ENCODE measurements around the gene WDR70.

WDR70 gene

GRCh38 chr5:37694867-37695266 is 315.7 kb downstream of the WDR70 start:
- no peak for DNase-seq

DNA sequence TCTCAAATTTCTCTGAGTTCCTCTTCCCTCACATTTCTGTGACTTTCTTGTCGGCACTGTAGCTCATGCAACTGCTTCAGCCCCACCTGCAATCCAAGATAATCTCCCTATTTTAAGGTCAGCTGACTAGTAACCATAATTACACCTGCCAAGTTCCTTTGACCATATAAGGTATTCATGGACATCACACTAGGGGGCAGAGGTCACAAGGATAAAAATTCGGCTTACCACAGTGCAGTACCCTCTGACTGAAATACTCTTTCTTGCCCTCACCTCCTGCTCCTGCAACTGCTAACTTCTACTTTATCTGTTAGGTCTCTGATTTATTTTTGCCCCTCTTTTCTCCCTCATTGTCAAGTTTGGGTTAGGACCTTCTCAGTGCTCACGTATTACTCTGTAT is 316.5 kb downstream of the WDR70 start:
- no peak for DNase-seq

- no peak for DNase-seq
Observed at GRCh38 chr5:37696190-37697021, 317.3 kb downstream of the WDR70 start.

DNA sequence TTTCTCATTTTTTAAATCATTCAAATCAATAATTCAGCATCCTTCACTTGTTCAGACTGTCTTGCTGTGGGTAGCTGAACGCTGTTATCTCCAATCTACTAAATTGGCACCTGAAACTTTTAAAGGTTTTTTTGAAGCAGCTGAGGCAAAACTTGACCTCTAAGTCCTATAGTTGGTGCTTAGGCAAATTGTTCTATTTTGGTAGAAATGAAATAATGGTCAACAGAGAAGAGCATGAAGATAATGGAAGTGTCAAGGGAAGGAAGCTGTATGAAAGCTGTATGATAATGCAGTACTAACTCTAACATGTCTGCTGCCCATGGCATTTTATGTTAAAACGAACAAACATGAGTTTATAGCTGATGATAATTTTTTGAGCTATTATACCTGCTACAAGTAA is 322.8 kb downstream of the WDR70 start:
- DNase-seq = no peak

DNA sequence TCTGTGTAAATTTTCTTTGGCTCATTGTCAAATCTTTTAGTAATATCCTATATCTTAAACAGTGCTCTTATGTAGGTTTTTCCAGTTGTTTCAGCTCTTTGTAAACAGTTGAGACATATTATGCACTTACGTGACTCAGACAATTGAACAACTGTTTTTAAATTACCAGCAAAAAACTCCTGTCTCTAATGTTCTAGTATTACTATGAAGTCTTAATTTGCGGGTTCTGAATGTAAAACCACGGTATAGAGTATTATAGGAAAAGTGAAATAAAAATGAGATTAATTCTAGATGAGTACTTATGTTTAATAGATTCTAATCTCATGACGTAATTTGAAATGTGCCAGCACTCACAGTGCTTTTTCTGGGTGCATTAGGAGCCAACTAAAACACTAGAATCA is 324.7 kb downstream of the WDR70 start:
- DNase-seq = no peak

DNA sequence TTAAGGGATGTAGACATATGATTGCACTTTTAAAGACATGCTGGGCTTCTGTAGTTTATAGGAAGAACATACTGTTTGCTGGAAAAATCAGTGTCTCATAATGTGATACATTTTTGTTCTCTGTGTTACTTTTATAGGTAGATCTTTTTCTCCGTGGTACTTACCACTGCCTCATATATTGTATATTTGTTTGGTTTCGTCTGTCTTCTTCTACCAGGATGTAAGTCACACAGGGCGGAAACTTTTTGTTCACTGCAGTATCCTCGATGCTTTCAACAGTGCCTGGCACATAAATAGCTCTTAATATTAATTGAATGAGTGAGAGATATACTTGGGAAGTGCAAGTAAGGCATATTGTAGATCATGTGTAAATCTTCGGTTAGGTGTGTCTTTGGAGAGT is 325.3 kb downstream of the WDR70 start:
- no peak for DNase-seq

GRCh38 chr5:37709020-37709419 is 329.9 kb downstream of the WDR70 start:
- no peak for DNase-seq

GRCh38 chr5:37710965-37711364 is 331.8 kb downstream of the WDR70 start:
- DNase-seq = no peak

DNA sequence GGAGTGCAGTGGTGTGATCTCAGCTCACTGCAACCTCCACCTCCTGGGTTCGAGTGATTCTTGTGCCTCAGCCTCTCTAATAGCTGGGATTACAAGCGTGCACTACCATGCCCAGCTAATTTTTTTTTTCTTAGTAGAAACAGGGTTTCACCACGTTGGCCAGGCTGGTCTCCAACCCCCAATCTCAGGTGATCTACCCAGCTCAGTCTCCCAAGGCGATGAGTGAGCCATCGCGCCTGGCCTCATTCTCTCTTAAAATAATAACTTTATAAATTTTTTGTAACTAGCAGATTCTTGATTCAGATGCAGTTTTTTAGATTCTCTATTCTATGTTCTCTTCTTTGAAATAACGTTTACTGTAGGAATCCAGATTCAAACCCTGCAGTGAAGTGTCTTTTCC is 333.6 kb downstream of the WDR70 start:
- DNase-seq = no peak

DNA sequence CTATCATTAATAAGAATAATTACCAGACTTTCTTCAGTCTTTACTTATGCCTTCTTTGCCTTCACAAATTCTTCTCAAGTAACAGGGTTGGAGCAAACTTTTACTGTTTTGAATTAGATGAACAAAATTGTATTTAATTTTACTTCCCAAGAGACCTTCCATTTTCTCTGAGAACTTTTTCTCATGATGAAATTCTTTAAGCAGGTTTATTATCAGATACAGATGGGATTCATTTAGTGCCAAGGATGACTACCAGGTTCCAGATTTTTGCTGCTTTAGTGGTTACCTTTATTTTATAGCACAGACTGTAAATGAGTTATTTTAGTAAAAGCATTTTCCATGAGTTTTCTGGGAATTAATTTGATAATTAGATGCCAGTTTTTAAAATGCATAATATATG is 335.6 kb downstream of the WDR70 start:
- DNase-seq = no peak

DNA sequence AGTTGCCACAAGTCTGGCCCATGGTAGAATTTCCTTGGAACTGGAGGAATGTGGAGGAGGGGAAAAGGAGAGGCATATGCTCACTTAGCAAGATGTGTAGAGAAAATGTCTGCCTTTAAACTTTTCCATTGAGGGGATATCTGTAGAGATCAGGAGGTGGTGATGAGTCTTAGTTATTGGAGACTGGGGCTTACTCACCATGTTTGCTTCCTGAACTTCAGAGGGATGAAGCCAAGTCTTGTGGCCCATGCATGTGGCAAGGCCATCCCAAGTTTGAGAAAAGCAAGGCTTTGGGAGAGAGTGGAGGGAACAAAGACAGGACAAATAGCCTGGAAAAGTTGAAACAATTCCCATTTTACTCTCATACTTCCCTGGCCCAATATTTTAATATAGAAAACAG is 336.2 kb downstream of the WDR70 start:
- no peak for DNase-seq

- no peak for DNase-seq
Observed at GRCh38 chr5:37715992-37716391, 336.9 kb downstream of the WDR70 start.

DNA sequence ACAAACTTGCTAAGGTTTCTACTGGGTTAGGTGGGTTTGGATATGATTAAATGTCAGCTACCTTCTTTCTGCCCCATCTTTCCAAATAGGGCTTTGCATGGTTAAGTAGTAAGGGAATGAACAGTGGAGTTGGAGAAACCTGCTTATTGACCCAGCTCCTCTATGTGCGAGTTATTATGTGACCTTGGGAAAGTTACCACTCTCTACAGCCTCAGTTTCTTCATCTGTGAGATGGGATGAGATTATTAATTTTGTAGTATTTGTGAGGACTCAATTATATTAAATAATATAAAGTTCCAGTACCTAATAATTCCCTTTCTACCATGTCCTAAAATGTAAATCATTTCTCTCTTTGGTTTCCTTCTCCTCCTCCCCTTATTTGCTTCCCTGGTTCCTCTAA is 337.3 kb downstream of the WDR70 start:
- no peak for DNase-seq

DNA sequence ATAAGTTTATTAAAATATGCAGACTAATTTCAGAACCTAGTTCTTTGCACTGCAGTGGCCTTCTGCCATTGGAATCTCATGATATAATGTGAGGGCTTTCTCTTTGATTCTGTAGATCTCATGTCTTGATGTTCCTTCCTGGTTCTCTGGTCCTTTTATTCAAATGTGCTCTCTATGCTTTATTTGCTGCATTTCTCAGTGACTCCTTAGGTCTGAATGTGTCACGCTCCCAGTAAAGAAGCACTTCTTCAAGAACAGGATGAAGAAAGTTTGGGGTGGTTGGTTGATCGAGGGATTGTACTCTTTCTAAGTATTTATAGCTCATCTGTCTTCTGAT is 338.1 kb downstream of the WDR70 start:
- no peak for DNase-seq

- no peak for DNase-seq
Observed at GRCh38 chr5:37717613-37718431, 338.7 kb downstream of the WDR70 start.

DNA sequence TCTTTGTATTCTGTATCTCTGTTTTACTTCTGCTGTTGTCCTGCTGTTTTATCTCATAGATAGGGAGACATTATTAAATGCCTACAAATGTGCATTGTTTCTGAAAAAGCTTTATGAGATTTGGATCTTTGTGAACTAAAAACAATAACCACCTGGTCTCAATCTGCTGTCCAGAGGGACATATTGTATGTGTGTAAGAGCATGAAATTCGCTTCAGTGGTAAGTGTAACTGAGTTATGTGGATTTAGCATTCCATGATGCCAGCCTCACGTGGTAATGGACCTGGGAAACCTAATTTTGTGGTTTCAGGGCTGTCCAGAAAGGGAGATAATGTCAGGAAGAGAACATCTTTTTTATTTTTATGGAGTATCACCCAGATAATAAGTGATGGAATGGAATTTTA is 341.4 kb downstream of the WDR70 start:
- no peak for DNase-seq

DNA sequence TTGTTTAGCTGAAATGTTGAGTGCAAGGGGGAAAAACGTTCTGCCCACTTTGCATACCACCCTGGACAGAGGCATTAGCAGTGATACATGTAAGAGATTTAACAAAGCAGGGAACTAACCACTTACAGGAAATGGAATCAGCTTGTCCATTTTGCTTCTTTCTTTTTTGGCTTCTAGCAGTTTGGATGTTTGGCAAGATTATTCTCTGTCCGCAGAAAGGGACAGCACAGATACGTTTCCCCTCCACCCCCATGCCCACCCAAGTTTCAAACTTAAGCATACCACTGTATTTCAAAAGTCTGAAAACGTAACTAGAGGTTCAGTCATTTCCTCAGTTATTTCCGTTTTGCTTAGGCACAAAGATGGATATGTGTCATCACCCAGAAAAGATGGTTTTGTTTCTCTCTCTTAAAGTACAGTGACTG is 342.3 kb downstream of the WDR70 start:
- DNase-seq = no peak

GRCh38 chr5:37722236-37723161 is 343.4 kb downstream of the WDR70 start:
- no peak for DNase-seq

GRCh38 chr5:37723162-37723961 is 344.2 kb downstream of the WDR70 start:
- no peak for DNase-seq

DNA sequence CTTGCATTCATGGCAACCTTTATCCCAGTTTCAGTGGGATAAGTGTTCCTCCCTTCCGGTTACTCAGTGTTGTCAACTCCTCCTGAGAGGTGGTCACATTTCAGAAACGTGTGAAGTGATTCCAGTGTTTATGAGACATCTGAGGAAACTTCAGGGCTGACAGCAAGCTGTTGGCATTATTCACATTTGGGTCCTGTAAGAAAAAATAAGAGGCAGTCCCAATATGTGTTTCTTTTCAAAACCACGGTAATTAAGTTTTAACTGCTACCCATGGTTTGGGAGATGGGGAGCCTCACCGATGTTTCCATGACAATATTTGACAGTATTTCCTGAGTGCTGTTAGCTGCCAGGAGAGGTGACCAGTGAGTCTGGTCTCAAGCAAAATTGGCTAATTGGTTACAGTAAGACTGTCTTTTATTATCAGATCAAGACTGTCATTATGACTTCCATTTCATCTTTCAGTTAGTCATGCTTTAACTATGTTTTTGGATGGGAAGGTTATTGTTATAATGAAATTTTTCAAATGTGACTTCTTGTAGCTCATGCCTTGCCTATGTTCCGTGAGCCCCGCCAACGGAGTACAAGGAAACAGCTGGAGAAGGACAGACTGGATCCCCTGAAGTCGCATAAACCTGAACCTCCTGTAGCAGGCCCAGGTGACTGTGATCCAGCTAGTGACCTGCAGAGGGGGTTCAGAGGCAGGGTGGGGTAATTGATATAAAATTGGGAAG is 345.4 kb downstream of the WDR70 start:
- DNase-seq = no peak

DNA sequence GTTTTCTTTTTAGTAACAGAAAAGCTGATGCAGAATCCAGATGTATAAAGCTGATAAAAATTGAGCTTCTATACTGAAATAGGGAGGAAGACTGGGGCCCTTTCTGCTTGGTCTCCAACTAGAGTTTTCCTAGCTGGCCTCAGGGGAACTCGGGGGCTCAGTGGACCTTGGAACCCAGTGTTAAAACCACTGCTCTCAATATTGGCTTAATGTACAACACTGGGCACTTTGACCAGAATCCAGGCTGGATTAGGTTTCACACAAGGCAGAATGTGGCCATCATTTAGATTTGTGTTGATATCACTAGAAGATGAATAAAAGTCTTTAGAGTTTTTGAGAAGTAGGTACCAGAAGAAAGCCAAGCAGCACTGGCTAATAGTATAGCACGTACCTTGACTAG is 346.1 kb downstream of the WDR70 start:
- no peak for DNase-seq

GRCh38 chr5:37727238-37727637 is 348.1 kb downstream of the WDR70 start:
- DNase-seq = no peak
